Loucy (cell line): ENCODE data around the gene TSPAN9.

Source experiments
- CTCF ChIP-seq: fragments of 200-600 bp; sonication (generic); conservative IDR thresholded peaks from 2 replicates; pipeline ENCODE4 v1.5.1; 2014; ENCODE audit warnings: mild to moderate bottlenecking, antibody characterized with exemption, low read length
- EZH2phosphoT487 ChIP-seq: fragments of 200-600 bp; IDR thresholded peaks from 2 replicates; pipeline ENCODE4 v1.6.1; 2018; ENCODE audit warnings: antibody characterized with exemption, mild to moderate bottlenecking, moderate library complexity, borderline replicate concordance

- TF ChIP-seq CTCF: no peak
- no peak for TF ChIP-seq EZH2phosphoT487
Measured at GRCh38 chr12:3195859-3196483, 118.8 kb downstream of the TSPAN9 start.
